PFSK-1 (cell line): ENCODE measurements around the gene EHF.

ENCODE experiments used
- FOXP2 ChIP-seq: optimal IDR thresholded peaks from 2 replicates; pipeline ENCODE3; 2011; ENCODE audit warnings: borderline replicate concordance, control low read depth, inconsistent platforms; ENCODE audit not compliant: insufficient read depth; ENCODE audit errors: extremely low read length, extremely low read depth
- POLR2AphosphoS5 ChIP-seq: IDR thresholded peaks from 2 replicates; pipeline ENCODE4 v1.6.1; 2012; ENCODE audit warnings: low read depth, mild to moderate bottlenecking, control low read depth, low read length, moderate library complexity
- SIN3A ChIP-seq: IDR thresholded peaks from 2 replicates; pipeline ENCODE4 v1.6.1; 2012; ENCODE audit warnings: mild to moderate bottlenecking, low read length, moderate library complexity, borderline replicate concordance; ENCODE audit not compliant: insufficient read depth
- TAF1 ChIP-seq: IDR thresholded peaks from 2 replicates; pipeline ENCODE4 v1.6.1; 2012; ENCODE audit warnings: low read length, control low read depth, borderline replicate concordance; ENCODE audit not compliant: insufficient read depth
- TF ChIP-seq, protein P1 (sequence below), 2 experiments: IDR thresholded peaks; 2 replicates each; pipeline versions ENCODE4 v1.6.1 to v1.8.0; 2011 to 2012; ENCODE audit warnings: low read depth in 2 of 2, low read length in 2 of 2, control low read depth in 1 of 2, inconsistent platforms in 1 of 2, mild to moderate bottlenecking in 1 of 2, moderate library complexity in 1 of 2; ENCODE audit not compliant: insufficient read depth in 1 of 2

The EHF gene

DNA sequence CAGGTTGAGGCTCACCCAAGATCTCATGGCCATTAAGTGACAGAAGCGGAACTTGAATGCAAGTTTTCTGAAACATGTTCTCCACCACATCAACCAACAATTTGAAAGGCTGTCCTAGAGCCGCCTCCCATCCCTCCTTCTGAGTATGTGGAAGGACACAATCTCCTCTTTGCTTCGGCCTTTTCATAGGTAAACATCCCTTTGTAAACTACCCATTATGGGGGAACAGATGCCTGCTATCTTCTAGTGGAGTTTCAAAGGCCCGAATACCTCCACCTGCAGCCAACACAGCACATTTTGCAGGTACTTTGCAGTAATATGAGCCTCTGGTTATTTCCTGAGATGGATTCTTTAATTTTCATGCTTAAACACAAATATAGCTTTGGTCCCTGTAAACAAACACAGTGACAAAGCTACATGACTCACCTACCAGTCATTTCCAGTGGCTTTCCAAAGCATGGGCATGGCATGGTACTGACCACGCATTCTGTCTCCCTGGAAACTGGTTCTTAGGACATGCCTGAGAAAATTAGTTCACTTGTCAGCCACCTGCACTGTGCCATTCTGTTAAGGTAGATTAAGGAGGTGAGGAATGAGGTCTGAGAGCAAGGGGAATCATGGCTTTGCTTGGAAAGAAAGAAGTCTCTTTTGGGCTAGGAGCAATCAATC is 60.2 kb downstream of the EHF start:
- no peak for TF ChIP-seq POLR2AphosphoS5
- TF ChIP-seq FOXP2, result no peak
- no peak for TF ChIP-seq TAF1
- TF ChIP-seq SIN3A, result no peak
- TF ChIP-seq, protein P1, sequence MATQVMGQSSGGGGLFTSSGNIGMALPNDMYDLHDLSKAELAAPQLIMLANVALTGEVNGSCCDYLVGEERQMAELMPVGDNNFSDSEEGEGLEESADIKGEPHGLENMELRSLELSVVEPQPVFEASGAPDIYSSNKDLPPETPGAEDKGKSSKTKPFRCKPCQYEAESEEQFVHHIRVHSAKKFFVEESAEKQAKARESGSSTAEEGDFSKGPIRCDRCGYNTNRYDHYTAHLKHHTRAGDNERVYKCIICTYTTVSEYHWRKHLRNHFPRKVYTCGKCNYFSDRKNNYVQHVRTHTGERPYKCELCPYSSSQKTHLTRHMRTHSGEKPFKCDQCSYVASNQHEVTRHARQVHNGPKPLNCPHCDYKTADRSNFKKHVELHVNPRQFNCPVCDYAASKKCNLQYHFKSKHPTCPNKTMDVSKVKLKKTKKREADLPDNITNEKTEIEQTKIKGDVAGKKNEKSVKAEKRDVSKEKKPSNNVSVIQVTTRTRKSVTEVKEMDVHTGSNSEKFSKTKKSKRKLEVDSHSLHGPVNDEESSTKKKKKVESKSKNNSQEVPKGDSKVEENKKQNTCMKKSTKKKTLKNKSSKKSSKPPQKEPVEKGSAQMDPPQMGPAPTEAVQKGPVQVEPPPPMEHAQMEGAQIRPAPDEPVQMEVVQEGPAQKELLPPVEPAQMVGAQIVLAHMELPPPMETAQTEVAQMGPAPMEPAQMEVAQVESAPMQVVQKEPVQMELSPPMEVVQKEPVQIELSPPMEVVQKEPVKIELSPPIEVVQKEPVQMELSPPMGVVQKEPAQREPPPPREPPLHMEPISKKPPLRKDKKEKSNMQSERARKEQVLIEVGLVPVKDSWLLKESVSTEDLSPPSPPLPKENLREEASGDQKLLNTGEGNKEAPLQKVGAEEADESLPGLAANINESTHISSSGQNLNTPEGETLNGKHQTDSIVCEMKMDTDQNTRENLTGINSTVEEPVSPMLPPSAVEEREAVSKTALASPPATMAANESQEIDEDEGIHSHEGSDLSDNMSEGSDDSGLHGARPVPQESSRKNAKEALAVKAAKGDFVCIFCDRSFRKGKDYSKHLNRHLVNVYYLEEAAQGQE (IDR thresholded peaks at IDR 0.05; ENCODE audit: insufficient read depth in 1 of 2, low read depth in 2 of 2, low read length in 2 of 2), result no peak

DNA sequence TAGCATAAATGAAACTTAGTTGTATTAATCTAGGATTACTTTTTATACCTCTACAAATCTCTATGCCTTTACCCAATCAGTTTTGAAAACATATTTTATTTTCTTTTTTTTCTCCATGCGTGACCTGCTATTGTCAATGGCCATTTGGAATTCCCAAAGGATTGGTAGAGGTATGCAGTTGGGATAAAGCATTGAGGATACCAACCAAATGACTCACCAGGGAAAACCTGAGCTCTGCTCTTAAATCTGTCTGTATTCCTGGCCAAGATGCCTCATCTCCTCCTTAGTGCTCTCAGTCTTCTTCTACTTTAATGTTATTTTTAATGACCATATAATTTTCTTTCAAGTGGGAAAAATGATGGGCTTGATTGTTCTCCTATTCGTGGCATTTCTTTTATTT is 61.9 kb downstream of the EHF start:
- TF ChIP-seq TAF1 (no peak), FOXP2 (no peak), SIN3A (no peak), POLR2AphosphoS5 (no peak)
- TF ChIP-seq, protein P1 (IDR thresholded peaks at IDR 0.05; ENCODE audit: insufficient read depth in 1 of 2, low read depth in 2 of 2, low read length in 2 of 2), result no peak

- TF ChIP-seq, protein P1 (IDR thresholded peaks at IDR 0.05; ENCODE audit: insufficient read depth in 1 of 2, low read depth in 2 of 2, low read length in 2 of 2), result no peak
- no peak for TF ChIP-seq POLR2AphosphoS5
- no peak for TF ChIP-seq TAF1
- TF ChIP-seq SIN3A, result no peak
- TF ChIP-seq FOXP2, result no peak
These were observed 62.5 kb downstream of the EHF start for GRCh38 chr11:34683396-34683795.

- TF ChIP-seq, protein P1 (IDR thresholded peaks at IDR 0.05; ENCODE audit: insufficient read depth in 1 of 2, low read depth in 2 of 2, low read length in 2 of 2), result no peak
These were observed 65.0 kb downstream of the EHF start for GRCh38 chr11:34685864-34686263.

- TF ChIP-seq FOXP2, result no peak
- TF ChIP-seq SIN3A, result no peak
These were observed 76.0 kb downstream of the EHF start for GRCh38 chr11:34696862-34697261.
